CD4-positive, CD25-positive, alpha-beta regulatory T cell (primary cell): ENCODE data around the gene PPT2. TPM values are rescaled to one million over a fixed set of nuclear protein-coding genes. Genes with fewer than 3 reads are reported as not detected.
A peak's percentile ranks its signal among the peaks of the same experiment; 100 is the strongest.
"Not testable (repeated sequence)": the region's sequence is repeated elsewhere in the genome, so short reads cannot be mapped to it uniquely, and the experiment has no call there.

Experiments used
- ATAC-seq, 2 donors: fragments of 150-1000 bp; cut with Tn5 transposase; one replicate each; pipeline ENCODE4 v1.10.0; 2021; ENCODE audit warnings: low read depth in 2 of 2, moderate number of reproducible peaks in 2 of 2, moderate library complexity in 1 of 2
- DNase-seq, 3 donors: peaks; one replicate each; pipeline versions ENCODE4 v3.0.0 to v3.0.0-alpha.2; 2012 to 2022; ENCODE audit warnings: mixed read lengths in 1 of 3
- H3K27ac ChIP-seq: one replicate; pipeline ENCODE4 v1.7.0; 2013; ENCODE audit warnings: mild to moderate bottlenecking, low read length; ENCODE audit not compliant: insufficient read depth, poor library complexity, severe bottlenecking
- H3K27me3 ChIP-seq: one replicate; pipeline ENCODE4 v1.7.0; 2013; ENCODE audit warnings: low read length; ENCODE audit not compliant: control insufficient read depth, insufficient read depth
- H3K36me3 ChIP-seq: one replicate; pipeline ENCODE4 v1.7.0; 2013; ENCODE audit warnings: mild to moderate bottlenecking, low read length, moderate library complexity; ENCODE audit not compliant: control insufficient read depth, insufficient read depth
- H3K4me1 ChIP-seq: 2 replicates; pipeline ENCODE4 v1.7.0; 2013; ENCODE audit warnings: mild to moderate bottlenecking, low read length; ENCODE audit not compliant: insufficient read depth, control insufficient read depth, poor library complexity, severe bottlenecking
- H3K4me3 ChIP-seq: one replicate; pipeline ENCODE4 v1.7.0; 2013; ENCODE audit warnings: low read depth, mild to moderate bottlenecking, low read length, moderate library complexity
- H3K9me3 ChIP-seq, 2 experiments: 1 replicate in 1 of 2; 2 replicates in 1 of 2; pipeline ENCODE4 v1.7.0; 2013; ENCODE audit warnings: low read length in 2 of 2, mild to moderate bottlenecking in 1 of 2, moderate library complexity in 1 of 2; ENCODE audit not compliant: control insufficient read depth in 2 of 2
- H3K27ac Mint-ChIP-seq, 3 donors: one replicate each; pipeline ENCODE4 v1.8.0; 2020 to 2022; ENCODE audit warnings: mild to moderate bottlenecking in 3 of 3, mixed read lengths in 3 of 3, moderate library complexity in 2 of 3
- H3K27me3 Mint-ChIP-seq: one replicate; pipeline ENCODE4 v1.8.0; 2022; ENCODE audit warnings: mild to moderate bottlenecking, mixed read lengths
- H3K36me3 Mint-ChIP-seq: one replicate; pipeline ENCODE4 v1.8.0; 2020; ENCODE audit warnings: mixed read lengths
- H3K4me1 Mint-ChIP-seq, 4 donors: one replicate each; pipeline ENCODE4 v1.8.0; 2020 to 2022; ENCODE audit warnings: mixed read lengths in 4 of 4, mild to moderate bottlenecking in 1 of 4
- H3K4me3 Mint-ChIP-seq, 4 donors: one replicate each; pipeline ENCODE4 v1.8.0; 2020 to 2022; ENCODE audit warnings: mild to moderate bottlenecking in 4 of 4, mixed read lengths in 4 of 4, moderate library complexity in 3 of 4
- H3K9me3 Mint-ChIP-seq, 7 donors: one replicate each; pipeline ENCODE4 v1.8.0; 2020 to 2022; ENCODE audit warnings: mixed read lengths in 7 of 7, mild to moderate bottlenecking in 3 of 7, moderate library complexity in 2 of 7
- polyA plus RNA-seq, 4 donors: library from polyadenylated mRNA; unstranded; fragments of 300-500 nt; fragmentation: Illumina TruSeq; gene quantifications; one replicate each; pipeline ENCODE4 v1.2.3, GENCODE V29; 2021
- total RNA-seq: library from RNA; stranded (reverse); gene quantifications from one replicate; pipeline ENCODE4 v1.2.3, GENCODE V29; 2022

Gene PPT2
- total and polyA plus RNA-seq, 5 donors from 2014 or later: 3.1 to 6.2 (median 5.1) TPM

GRCh38 chr6:32190911-32191677 is 37.2 kb downstream of the PPT2 start:
- DNase-seq (no peak), ATAC-seq (no peak)
- Mint-ChIP-seq H3K4me1 (peaks cover 28 to 68% (median 50%) of the 10 kb centered on the region in 4 donors), H3K4me3 (peak overlapping the region; percentile 99 to 100 (median 99)), H3K27me3 (peaks cover 10% of the 10 kb centered on the region), H3K27ac (peak overlapping the region; percentile 98 to 99 (median 99)), H3K36me3 (peaks cover 19% of the 10 kb centered on the region), H3K9me3 (no peaks in the 10 kb centered on the region)
- H3K9me3 ChIP-seq: no peaks in the 10 kb centered on the region
- peaks cover 17% of the 10 kb centered on the region for H3K36me3 ChIP-seq
- H3K4me1 ChIP-seq: peaks cover 82% of the 10 kb centered on the region
- no peaks in the 10 kb centered on the region for H3K27me3 ChIP-seq
- peak overlapping the region; percentile 84 for H3K4me3 ChIP-seq
- H3K27ac ChIP-seq: peak overlapping the region; percentile 88

DNA sequence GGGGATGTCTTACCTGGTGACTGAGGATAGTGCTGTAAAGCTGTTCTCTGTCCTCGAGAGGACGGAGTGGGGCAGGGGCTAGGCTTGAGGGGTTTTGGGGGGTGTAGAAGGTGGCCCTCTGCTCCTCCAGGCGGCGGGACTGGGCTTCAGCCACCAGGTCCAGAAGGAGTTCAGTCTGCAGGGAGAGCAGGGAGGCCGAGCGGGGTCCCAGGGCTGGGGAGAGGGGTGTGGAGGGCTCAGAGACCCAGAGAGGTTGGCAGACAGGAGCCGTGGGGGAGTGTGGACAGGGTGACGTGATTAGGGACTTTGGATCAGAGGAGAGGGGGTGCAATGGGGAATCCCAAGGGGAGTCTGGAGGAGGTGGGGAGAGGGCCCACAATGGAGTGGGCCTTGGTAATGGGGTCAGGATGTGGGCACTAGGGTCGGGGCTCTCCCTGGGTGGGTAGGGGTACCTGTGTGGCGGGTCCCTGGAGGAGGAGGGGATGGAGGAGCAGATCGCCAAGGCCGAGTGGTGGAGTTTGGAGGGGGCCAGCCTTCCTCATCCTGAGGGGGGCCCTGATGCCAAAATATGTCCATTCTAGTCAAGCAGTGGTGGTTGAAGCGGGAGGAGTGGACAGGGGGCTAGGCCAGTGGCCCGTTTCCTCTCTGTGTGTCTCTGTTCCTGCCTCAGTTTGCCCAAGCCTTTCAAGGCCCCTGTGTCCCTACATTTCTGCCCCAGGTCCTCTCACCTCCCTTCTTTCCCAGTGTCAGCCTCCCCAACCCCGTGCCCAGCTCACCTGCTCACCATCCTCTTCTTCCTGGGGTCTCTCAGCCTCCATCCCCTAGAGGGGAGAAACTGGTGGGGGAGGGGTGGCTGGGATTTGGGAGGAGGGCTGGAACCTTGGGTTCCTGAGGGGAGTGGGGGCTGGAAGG is 38.0 kb downstream of the PPT2 start:
- H3K27ac Mint-ChIP-seq: peak overlapping the region; percentile 98 to 99 (median 99)
- H3K4me1 ChIP-seq: peaks cover 82% of the 10 kb centered on the region
- no peaks in the 10 kb centered on the region for H3K27me3 ChIP-seq
- no peaks in the 10 kb centered on the region for H3K9me3 Mint-ChIP-seq
- H3K4me1 Mint-ChIP-seq: peaks cover 22 to 59% (median 45%) of the 10 kb centered on the region in 4 donors
- H3K4me3 ChIP-seq: peak overlapping the region; percentile 84
- peaks cover 11% of the 10 kb centered on the region for H3K36me3 Mint-ChIP-seq
- peak overlapping the region; percentile 99 to 100 (median 99) for H3K4me3 Mint-ChIP-seq
- no peaks in the 10 kb centered on the region for H3K9me3 ChIP-seq
- peak in 1 of 3 donors; percentile 20 for DNase-seq
- H3K27me3 Mint-ChIP-seq: peaks cover 12% of the 10 kb centered on the region
- ATAC-seq: no peak
- H3K27ac ChIP-seq: peak overlapping the region; percentile 88
- peaks cover 10% of the 10 kb centered on the region for H3K36me3 ChIP-seq

DNA sequence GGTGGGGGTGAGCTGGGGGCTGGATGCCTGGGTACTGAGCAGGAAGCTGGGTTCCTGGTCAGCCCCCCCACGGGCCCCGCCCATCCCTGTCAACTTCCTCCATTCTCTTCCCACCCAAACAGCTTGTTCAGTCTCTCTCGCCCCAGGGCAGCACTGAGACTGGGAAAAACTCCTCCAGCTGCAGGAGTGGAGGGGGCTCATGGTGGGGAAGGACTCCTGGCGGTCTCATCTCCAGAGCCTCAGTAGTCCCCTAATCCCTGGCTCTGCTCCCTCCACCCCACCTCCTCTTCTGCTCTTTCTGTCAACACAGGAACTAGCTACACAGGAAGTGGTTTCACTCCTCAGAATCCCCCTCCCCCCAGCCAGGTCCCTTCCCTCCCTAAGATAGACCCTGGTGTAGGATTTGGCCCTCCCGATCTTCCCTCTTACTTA is 38.7 kb downstream of the PPT2 start, which contains the start of gene GPSM3:
GPSM3 (minus strand) TSS at position 36 of the 432 bp plus-strand sequence. CDS start 130 bp downstream, outside the sequence.
- Histone ChIP-seq H3K9me3 (no peaks in the 10 kb centered on the region), H3K4me3 (peak within 1 kb of the TSS; percentile 84), H3K4me1 (peaks cover 78% of the 10 kb centered on the region), H3K27me3 (no peaks in the 10 kb centered on the region), H3K27ac (peak within 1 kb of the TSS; percentile 88), H3K36me3 (peaks cover 4% of the 10 kb centered on the region)
- H3K9me3 Mint-ChIP-seq: no peaks in the 10 kb centered on the region
- DNase-seq (peak; percentile 46 to 87 (median 59)), ATAC-seq (no peak)
- H3K4me1 Mint-ChIP-seq: peaks cover 22 to 53% (median 40%) of the 10 kb centered on the region in 4 donors
- peak within 1 kb of the TSS; percentile 99 to 100 (median 99) for H3K4me3 Mint-ChIP-seq
- peaks cover 13% of the 10 kb centered on the region for H3K27me3 Mint-ChIP-seq
- H3K36me3 Mint-ChIP-seq: peaks cover 4% of the 10 kb centered on the region
- peak within 1 kb of the TSS; percentile 98 to 99 (median 99) for H3K27ac Mint-ChIP-seq

- Mint-ChIP-seq H3K27me3 (peaks cover 13% of the 10 kb centered on the region), H3K4me1 (peaks cover 22 to 48% (median 37%) of the 10 kb centered on the region in 4 donors), H3K27ac (peak overlapping the region; percentile 98 to 99 (median 99)), H3K4me3 (peak overlapping the region; percentile 99 to 100 (median 99))
- ATAC-seq, H3K36me3 ChIP-seq, H3K36me3 Mint-ChIP-seq, H3K27me3 ChIP-seq, H3K9me3 ChIP-seq, H3K9me3 Mint-ChIP-seq, DNase-seq: not testable (repeated sequence)
- Histone ChIP-seq H3K4me3 (peak overlapping the region; percentile 84), H3K4me1 (peaks cover 73% of the 10 kb centered on the region), H3K27ac (peak overlapping the region; percentile 88)
Observed at GRCh38 chr6:32193096-32193495, 39.2 kb downstream of the PPT2 start.

DNA sequence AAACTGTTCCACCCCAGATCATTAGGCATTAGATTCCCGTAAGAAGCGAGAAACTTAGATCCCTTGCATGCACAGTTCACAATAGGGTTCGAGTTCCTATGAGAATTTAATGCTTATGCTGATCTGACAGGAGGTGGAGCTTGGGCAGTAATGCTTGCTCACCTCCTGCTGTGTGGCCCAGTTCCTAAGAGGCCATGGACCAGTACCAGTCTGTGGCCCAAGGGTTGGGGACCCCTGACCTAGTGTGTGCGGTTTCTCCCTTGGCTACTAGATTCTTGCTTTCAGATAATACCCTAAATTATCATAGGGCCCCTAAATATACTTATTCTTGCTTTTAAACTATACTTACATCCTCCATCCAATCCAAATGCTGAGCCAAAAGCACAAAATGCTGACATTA is 40.4 kb downstream of the PPT2 start:
- H3K36me3 ChIP-seq: no peaks in the 10 kb centered on the region
- H3K4me3 ChIP-seq: peak overlapping the region; percentile 84
- H3K9me3 Mint-ChIP-seq: no peaks in the 10 kb centered on the region
- H3K4me1 Mint-ChIP-seq: peaks cover 22 to 37% (median 29%) of the 10 kb centered on the region in 4 donors
- H3K27ac Mint-ChIP-seq: peak overlapping the region; percentile 85 to 99 (median 98)
- DNase-seq (no peak), ATAC-seq (no peak)
- H3K27me3 ChIP-seq: no peaks in the 10 kb centered on the region
- no peaks in the 10 kb centered on the region for H3K36me3 Mint-ChIP-seq
- peaks cover 60% of the 10 kb centered on the region for H3K4me1 ChIP-seq
- peak overlapping the region; percentile 97 for H3K27ac ChIP-seq
- peak overlapping the region; percentile 97 to 99 (median 99) for H3K4me3 Mint-ChIP-seq
- H3K9me3 ChIP-seq: no peaks in the 10 kb centered on the region
- H3K27me3 Mint-ChIP-seq: peaks cover 13% of the 10 kb centered on the region

GRCh38 chr6:32194825-32195651 is 41.1 kb downstream of the PPT2 start:
- Mint-ChIP-seq H3K27me3 (peaks cover 13% of the 10 kb centered on the region), H3K9me3 (no peaks in the 10 kb centered on the region), H3K27ac (peak overlapping the region; percentile 85 to 99 (median 98)), H3K4me1 (peaks cover 22 to 37% (median 29%) of the 10 kb centered on the region in 4 donors), H3K36me3 (no peaks in the 10 kb centered on the region), H3K4me3 (peak overlapping the region; percentile 97 to 99 (median 99))
- ATAC-seq: no peak
- H3K4me3 ChIP-seq: peak overlapping the region; percentile 84
- peak overlapping the region; percentile 97 for H3K27ac ChIP-seq
- peaks cover 58% of the 10 kb centered on the region for H3K4me1 ChIP-seq
- H3K9me3 ChIP-seq: no peaks in the 10 kb centered on the region
- peak in 1 of 3 donors; percentile 72 for DNase-seq
- no peaks in the 10 kb centered on the region for H3K36me3 ChIP-seq
- H3K27me3 ChIP-seq: no peaks in the 10 kb centered on the region

GRCh38 chr6:32195652-32195901 is 41.6 kb downstream of the PPT2 start:
- peak; percentile 80 to 85 for ATAC-seq
- Mint-ChIP-seq H3K4me1 (peaks cover 22 to 37% (median 29%) of the 10 kb centered on the region in 4 donors), H3K27me3 (peaks cover 18% of the 10 kb centered on the region), H3K4me3 (peak overlapping the region; percentile 97 to 99 (median 99)), H3K27ac (peak overlapping the region; percentile 85 to 99 (median 98)), H3K9me3 (no peaks in the 10 kb centered on the region), H3K36me3 (no peaks in the 10 kb centered on the region)
- no peaks in the 10 kb centered on the region for H3K9me3 ChIP-seq
- H3K4me3 ChIP-seq: peak overlapping the region; percentile 84
- peak; percentile 98 to 100 (median 99) for DNase-seq
- no peaks in the 10 kb centered on the region for H3K27me3 ChIP-seq
- peak overlapping the region; percentile 97 for H3K27ac ChIP-seq
- peaks cover 53% of the 10 kb centered on the region for H3K4me1 ChIP-seq
- no peaks in the 10 kb centered on the region for H3K36me3 ChIP-seq
